ENCODE results near the gene NCKIPSD.

The NCKIPSD gene

DNA sequence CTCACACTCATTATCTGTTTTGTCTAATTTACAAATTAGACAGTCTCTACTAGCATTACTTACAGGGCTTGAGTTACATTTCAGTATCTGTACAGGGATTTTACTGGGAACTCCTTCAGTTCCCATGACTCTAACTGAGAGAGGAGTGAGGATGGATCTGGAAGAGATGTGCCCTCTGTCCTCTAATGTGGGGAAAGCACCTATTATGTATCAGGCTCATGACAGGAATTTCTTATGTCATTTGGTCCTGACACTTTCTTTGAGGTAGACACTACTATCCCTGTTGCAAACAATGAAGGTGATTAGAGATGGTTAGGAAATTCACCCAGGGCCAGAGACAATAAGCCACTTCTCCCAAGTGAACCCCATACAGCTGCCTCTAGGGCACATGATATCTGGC, 10.9 kb upstream of the NCKIPSD start:
- DNase-seq (ENCODE audit: low spot score) = no peak

DNA sequence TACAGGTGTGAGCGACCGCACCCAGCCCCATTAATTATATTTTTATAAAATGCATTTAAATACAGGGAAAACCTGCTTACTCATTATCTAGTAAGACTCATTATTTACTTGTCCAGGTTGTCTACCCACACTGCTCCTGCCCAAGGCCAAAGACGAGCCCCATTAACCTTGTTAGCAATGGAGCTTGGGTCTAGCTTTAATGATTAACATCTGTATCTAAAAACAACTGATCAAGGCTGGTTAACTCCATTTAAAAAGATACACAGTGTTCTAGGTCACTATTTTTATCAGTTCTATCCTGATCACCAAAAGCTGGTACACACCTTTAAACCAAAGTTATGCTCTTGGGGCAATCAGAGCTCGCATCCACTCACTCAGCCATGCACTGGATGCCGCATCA, 10.4 kb upstream of the NCKIPSD start:
- DNase-seq (ENCODE audit: low spot score) = no peak

DNA sequence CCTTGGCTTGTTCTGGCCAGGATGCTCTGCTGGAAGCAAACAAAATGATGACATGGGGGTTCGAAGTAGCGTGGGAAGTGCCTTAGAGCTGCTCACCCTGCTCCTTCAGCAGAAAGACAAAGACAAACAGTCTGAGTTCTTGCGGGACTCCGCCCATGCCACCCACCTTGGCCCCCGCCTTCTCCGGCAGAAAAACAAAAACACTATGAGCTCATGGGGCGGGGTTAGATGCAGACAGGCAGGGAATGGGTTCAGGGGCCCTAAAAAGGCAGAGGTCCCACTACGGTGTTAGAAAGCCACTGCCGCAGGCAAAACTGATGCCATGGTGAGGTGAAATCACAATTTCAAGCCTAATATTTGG, 9.7 kb upstream of the NCKIPSD start:
- DNase-seq (ENCODE audit: low spot score) = no peak

DNA sequence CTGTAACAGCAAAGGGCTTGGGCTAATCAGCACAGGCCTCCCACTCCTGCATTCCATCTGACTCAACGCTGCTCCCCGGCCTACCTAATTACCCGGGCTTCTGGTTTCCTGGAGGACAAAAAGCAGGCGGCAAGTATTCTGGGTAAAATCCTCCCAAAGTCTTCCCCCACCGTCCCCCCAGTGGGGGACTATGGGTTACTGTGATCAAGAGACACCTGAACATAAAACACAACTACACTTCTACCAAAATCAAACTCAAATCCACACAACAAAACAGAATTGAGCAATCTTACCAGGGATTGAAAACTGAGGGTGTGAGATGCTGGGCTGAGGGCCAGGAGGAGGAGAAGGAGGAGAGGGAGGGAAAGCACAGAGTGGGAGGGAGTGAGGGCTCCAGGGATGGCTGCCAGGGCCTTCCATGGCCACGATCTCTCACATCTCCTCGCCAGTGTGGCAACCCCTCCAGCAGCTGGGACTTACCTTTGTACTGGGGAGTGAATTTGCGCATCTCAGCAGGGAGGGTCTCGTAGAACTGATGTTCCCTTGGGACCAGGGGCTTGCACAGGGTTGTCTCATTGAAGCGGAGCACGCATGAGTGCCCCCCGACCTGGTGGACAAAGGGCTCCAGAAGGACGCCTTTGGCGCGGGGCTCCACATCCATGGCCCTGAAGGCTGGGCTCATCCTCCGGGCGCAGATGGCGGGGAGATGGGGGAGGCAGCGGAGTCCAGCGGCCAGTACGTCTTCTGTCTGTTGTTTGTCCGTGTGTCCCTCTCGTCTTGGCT, 9.1 kb upstream of the NCKIPSD start:
- DNase-seq (ENCODE audit: low spot score) = no peak

DNA sequence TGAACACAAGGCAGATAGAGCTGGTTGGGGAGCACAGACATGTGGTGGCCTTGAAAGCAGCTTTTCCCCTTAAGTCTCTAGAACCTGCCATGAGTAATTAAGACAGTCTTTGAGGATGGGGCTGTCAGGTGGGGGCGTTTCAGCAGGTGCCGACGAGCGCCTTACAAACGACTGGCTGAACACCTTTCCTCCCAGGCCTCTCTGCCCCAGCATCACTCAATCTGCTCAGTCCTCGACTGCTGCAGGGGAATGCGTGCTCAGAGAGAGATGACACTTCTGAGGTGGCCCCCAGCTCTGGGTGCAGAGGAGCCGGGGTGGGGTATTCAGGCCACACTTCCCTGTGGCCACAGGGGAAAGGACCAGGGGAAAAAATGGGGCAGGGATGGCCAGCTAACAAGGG, 8.1 kb upstream of the NCKIPSD start:
- DNase-seq (ENCODE audit: low spot score) = no peak

DNA sequence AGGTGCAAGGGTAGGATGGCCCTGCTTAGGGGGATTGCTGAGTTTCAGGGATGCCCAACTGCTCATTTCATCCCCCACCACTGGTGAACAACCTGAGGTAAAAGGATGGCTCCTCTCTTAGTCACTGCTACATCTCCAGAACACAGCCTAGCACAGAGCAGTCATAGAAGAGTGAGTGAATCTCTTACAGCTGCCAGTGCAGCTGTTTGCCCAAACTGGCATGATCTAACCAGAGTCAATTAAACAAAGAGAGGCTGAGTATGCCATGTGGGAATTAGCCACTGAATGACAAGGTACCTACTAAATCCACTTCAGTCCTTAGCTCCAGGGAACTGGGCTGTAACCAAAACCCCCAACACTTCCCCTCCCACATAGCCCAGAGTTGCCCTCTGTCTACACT, 6.8 kb upstream of the NCKIPSD start:
- DNase-seq (ENCODE audit: low spot score) = no peak

DNA sequence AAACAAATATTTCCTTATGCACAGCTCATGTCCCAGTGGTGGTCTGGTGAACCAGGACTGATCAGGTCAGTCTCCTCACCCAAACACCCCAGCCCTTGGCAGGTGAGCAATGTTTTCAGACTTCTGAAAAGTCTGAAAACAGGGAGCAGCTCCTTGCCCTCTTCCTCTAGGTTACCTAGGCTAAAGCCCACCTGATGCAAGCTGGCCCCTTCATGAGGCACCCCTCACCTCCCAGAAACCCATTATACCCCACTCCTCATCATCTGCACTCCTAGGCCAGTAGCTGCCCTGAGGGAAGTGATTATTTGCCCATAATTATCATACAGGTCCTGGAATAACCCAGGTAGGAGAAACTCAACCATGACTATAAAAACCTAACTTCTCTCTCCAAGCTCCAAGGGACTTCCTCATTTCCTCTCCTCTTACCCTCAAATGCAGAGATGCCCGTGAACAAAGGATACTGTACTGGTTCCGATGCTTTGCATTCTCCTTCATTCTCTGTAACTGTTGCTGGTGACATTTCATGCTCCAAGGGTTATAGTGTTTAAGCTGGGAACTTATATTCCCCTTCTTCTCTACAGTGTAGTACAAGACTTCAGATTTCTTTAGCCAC, 5.2 kb upstream of the NCKIPSD start:
- DNase-seq (ENCODE audit: low spot score) = no peak

DNA sequence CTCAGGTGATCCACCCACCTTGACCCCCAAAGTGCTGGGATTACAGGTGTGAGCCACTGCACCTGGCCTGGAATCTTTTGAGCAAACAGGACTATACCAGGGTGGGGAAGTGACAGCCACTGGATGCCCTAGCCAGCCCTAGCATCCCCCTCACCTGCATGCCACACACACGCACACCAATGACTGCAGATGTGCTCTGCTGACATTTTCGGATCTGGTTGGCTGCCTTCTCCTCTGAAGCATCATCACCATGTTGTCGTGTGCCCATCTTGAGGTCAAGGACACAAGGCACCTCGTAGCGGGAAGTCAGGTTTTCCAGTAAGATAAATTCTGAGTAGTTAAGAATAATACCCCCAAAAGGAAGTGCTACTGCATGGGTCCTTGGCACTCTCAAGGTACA, 3.7 kb upstream of the NCKIPSD start:
- no peak for DNase-seq (ENCODE audit: low spot score)

DNA sequence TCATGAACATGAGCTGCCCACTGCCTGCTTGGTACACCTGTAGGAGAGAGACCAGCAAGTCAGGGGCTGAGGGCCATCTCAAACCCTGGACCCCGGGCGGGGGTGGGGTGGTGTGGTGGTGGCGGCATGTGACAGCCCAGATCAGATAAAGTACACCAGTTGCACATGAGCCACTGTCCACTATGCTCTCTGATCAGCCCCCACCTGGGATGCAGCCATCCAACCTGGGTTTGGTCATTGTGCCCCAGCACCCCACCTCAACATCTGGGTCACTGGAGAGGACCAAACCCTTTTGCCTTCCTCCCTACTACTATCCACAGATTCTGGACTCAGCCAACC, 3.0 kb upstream of the NCKIPSD start:
- no peak for DNase-seq (ENCODE audit: low spot score)

DNA sequence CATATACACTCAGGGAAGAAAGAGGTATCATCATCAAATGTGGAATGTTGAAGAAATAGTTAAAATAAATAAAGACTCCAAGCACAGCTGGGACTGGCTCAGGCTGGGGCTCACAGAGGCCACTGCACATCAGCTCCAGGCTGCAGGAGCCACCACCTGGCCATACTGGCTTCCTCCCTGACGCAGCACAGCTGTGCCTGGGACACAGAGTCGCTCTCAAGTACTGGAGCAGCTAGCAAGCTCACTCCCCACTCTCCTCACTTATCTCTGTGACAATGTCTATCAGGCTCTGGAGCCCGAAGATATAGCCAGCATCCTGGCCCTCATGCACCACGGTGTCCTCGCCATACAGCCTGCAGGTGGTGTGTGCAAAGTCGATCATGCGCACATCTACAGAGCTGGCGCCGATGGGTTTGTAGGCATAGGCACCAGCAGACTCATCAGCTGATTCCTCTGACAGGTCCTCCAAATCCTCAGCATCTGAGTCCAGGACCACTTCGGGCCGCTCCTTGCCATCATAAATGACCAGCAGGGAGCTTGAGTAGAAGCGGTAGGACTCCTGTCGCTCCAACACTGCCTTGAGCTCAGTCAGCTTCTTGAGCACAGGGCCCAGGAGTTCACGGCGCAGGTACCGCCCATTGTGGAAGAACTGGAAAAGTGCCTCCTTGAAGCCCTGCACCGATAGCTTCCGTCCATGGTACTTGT, 2.5 kb upstream of the NCKIPSD start:
- no peak for DNase-seq (ENCODE audit: low spot score)

DNA sequence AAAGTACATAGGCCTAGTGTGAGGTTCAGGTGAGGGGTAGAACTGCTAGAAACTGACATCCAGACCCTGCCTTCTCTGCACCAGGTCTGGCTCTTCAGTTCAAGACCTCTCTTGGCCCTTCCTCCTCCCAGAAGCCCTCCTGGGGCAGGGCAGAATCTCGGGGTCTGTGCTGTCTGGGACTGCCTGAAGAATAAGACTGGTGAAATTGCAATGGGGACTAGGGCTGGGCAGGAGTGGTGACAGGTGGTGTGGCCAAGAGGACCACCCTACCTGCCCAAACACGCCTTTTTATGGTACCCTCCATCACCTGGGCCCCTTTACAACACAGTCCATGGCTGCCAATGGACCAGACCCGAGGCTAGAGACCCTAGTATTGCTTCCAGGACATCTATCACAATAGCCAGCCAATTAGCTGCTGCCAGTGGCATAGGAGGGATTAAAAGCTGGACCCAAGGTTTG, 1.5 kb upstream of the NCKIPSD start:
- DNase-seq (ENCODE audit: low spot score) = no peak

DNA sequence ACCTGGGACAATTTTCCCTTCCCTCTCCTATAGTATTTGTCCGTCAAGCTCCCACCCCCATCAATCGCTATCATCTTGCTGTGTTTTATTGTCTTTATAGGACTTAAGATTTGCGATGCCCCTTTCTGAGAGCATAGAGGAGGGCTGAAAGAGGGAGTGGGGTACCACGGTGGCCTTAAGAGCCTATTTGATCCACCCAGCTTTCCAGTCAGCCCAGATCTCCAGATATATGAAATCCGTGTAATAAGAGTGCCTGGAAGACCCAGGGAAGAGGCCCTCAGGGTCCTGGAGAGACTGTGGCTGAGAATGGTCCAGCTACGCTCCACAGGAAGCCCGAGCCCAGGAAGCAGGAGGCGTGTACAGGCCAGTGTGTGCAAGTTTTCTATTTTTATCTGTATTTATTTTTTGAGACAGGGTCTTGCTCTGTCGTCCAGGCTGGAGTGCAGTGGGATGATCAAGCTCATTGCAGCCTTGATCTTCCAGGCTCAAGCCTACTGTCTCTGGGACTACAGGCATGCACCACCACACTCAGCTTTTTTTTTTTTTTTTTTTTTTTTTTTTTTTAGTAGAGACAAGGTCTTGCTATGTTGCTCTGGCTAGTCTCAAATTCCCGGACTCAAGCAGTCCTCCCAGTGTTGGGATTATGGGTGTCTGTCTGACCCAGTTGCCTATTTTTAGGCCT, 964 bp upstream of the NCKIPSD start:
- peak; percentile 16 for DNase-seq (ENCODE audit: low spot score)

DNA sequence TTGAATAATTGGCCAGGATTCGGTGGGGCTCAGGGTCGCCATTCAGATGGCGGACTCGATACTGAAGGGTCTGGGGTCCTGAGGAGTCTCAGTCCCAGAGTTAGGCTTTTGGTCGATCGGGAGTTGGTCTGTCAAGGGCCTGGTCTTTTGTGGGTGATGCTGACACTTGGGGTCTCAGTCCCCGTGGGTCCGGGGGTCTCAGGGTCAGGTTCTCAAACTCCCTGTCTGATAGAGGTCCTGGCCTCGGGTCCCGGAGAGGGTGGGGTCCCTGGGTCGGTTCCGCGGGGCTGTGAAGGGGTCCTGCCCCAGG, 467 bp downstream of the NCKIPSD start:
- no peak for DNase-seq (ENCODE audit: low spot score)

DNA sequence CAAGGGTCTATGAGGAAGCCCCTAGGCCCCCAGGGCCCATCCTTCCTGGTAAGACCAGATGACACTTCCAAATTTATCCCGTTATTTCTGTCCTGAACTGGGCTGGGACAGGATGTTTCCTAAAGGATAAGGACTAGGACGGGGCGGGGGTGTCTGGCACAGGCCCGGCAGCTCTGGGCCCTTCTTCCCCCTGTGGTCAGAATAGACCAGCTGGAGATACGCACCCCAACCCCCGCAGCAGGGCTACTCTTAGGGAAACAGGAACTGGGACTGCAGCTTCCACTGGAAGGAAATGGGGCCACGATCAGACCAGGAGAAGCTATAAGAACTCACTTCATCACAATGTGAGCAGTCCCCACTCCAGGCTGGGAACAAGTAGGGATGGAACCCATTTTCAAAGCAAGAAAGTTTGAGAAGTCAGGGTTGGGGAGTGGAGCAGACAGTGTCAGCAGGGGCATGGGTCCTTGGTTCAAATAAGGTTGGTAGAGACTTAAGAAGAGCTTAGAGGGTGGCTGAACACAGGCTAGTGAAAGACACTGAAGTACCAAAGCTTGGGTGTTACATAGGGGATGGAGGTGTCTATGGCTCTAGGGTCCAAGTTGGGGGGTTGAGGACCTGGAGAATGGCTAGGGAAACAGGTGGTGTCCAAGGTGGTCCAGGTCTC, 1.1 kb downstream of the NCKIPSD start:
- no peak for DNase-seq (ENCODE audit: low spot score)

DNA sequence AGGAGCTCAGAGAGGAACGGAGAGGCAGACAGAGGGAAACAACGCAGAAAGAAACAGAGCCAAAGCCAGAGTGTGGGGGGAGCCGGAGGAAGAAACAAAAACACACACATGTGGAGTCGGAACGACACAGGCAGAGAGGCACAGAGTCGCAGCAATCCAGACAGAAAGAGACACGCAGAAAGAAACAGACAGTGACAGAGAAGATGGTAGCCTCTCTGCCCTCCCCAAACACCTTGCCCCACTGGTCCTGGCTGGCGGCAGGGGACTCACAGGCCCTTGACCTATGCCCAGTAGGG, 1.7 kb downstream of the NCKIPSD start:
- no peak for DNase-seq (ENCODE audit: low spot score)

DNA sequence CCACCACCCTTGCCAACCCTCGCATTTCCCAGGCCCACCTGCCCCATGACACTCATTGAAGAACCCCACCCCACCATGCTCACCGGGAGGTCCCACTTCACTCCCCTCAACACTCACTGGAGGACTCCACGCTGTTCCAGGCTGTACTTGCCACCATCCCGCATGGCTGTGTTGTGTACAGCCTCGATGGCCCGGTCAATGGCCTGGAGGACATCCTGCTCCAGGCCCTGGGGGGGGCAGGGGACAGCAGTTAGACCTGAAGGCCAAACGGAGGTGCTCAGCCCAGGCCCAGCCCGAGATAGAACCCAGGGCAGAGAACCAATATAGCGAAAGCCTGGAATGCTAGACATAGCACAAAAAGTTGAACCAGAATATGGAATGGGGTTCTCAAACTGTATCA, 2.9 kb downstream of the NCKIPSD start:
- DNase-seq (ENCODE audit: low spot score) = no peak

DNA sequence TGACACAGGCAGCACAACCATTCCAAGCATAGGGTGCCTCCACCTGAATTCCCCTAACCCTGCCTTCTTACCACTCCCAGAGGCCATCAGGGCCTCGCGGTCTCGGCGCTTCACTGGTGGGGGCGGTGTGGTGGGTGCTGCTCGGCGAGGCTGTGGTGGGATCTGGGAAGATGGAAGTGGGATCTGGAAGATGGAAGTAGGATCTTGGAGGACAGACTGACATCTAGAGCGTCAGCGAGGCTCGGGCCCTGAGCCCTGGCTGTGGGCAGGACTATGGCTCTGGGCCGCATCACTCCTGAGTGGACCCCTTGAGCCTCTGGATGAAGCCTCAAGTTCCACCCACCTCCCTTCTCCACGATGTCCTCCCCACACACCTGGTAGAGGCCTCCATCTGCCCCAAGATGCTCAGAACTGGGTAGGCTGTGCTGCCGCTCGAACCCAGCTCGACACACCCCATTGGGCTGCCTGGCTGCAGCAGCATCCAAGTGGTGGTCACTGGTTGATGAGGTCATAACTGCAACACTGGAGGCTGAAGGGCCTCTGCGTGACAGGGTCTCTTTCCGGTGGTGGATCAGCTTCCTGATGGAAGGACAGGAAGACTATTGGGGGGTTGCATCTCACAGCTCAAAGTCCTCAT, 3.6 kb downstream of the NCKIPSD start:
- DNase-seq (ENCODE audit: low spot score) = no peak

DNA sequence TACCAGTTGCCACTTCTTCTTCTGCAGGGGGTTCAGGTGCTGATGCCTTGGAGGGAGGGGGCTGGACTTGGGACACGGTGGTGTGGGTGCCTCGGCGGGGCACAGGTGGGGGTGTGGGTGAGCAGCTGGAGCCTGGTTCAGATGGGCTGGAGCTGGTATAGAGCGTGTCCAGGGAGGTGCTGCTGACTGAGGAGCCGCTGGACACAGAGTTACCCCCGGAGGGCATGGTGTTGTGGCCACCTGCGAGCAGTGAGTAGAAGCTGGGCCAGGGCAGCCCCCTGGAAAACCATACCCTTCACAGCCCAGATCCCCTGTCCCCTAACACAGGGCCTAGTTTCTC, 4.2 kb downstream of the NCKIPSD start:
- no peak for DNase-seq (ENCODE audit: low spot score)

DNA sequence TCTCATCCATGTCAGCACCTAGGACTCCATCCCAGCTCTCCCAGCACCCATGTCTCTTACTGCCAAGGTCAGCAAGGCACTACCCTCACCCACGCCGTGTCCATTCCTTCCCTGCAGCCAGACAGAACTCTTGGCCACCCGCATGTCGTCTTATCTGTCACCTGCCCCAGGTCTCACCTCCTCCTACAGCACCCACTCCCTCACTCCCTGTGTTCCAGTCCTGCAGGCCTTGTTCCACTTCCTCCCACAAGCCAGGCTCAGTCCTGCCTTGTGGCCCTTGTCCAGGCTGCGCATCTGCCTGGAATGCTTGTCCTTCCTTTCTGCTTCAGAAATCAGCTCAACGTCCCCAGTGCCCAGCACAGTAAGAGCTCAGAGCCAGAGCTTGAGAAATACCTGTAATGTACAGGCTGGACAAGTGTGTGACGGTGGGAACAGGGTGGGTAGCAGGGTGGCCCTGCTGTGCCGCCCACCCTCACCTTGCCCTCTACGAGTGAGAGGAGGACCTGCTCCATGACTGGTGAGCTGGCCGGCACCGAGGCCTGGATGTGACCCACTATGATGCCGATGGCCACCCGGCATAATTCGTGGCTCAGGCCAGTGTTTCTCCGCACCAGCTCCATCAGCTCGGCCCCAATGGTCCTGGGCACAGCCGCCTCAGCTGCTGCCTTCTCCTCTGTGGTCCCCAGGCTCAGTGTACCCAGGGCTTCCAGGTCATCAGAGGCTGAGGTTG, 4.7 kb downstream of the NCKIPSD start:
- no peak for DNase-seq (ENCODE audit: low spot score)

DNA sequence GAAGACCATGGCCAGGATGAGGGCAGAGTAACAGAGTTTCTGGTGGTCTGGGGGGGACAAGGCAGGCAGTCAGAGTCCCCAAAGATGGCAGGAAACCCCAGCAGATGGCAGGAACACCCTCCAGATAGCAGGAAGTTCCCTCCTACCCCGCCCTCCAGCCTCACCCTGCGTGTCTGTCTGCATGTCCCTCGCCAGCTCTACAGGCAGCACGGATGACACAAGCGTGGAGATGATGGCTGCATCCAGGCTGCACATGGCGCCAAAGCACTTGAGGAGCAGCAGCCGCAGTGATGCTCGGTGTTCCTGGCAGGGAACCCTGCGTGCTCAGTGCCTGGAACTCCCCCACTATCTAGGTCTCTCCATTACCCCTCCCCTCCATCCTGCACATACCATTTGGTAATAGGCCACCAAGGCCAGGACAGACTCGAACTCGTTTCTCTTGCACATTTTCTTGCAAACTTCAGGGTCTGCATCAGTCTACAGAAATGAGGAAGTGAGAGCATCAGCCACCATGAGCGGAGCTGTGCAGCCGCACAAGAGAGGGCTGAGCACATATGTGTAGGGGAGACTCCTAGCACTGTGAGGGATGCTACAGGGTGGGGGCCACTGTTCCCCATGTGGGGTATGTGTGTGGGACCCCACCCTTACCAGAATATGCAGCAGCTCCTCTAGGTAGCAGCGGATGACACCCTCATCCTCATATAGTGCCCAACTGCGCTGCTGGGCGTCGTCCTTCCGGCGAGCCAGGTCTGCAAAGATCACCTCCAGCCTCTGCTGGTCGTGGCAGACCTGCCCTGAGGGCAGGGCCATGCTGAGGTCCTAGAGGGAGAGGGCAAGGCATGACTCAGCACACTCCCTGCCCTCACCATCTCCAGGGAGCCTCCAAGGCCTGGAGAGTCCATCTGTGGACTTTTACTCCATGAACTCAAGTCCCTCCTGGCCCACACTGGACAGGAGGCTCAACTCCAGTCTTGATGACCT, 6.0 kb downstream of the NCKIPSD start:
- no peak for DNase-seq (ENCODE audit: low spot score)
